ENCODE measurements around the gene FBXL14. TPM values are rescaled to one million over a fixed set of nuclear protein-coding genes. Genes with fewer than 3 reads are reported as not detected.

Gene FBXL14
- total and polyA plus RNA-seq, 7 experiments from 2014 or later = 15.1 to 43.8 (median 28.1) TPM

DNA sequence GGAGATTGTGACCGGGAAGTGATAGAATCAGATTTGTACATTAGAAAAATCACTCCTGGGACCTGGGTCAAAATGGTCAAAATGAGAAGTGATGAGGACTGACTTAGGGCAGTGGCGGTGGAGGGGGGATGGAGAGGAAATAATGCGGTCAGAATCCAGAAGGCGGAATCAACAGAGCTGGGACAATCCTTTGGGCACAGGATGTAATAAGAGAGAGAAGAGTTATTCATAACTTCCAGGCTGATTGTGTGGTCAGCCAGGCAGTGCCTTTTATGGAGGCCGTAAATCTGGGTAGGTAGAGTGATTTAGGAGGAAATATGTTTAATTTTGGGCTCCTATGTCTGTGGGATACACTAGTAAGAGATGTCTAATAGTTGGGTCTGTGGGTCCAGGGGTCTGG, 21.6 kb downstream of the FBXL14 start:
- intact Hi-C loops (cut with micrococcal nuclease) = no loop called here
- no peaks in the 10 kb centered on the region for H3K9me3 ChIP-seq (ENCODE audit: control insufficient read depth in 2 of 3, low read length in 3 of 3)
- H3K4me3 ChIP-seq (ENCODE audit: low read length) = no peak overlapping the region
- Mint-ChIP-seq H3K27ac (peak overlapping the region in 2 of 9 donors; percentile 36 to 82), H3K36me3 (peaks cover 0 to 23% (median 3%) of the 10 kb centered on the region in 5 donors), H3K27me3 (peaks cover 0 to 12% (median 5%) of the 10 kb centered on the region in 5 donors), H3K9me3 (peaks cover 0 to 2% (median 0%) of the 10 kb centered on the region in 11 donors), H3K4me1 (peaks cover 0 to 13% (median 4%) of the 10 kb centered on the region in 7 donors), H3K4me3 (no peak overlapping the region)
- H3K27ac ChIP-seq (ENCODE audit: low read depth, low read length) = no peak overlapping the region
- no peaks in the 10 kb centered on the region for H3K4me1 ChIP-seq (ENCODE audit: control insufficient read depth in 2 of 2, insufficient read depth in 2 of 2, low read length in 2 of 2)
- ATAC-seq = no peak
- ChIA-PET CTCF (interaction anchor here (0.6 to 1.9 kb wide), 2 partner anchors 11 to 15 kb away, joined by 3 to 8 read pairs; no protein-coding TSS in a partner anchor), POLR2A (no interaction called here)
- no peaks in the 10 kb centered on the region for H3K27me3 ChIP-seq (ENCODE audit: control insufficient read depth in 2 of 2, insufficient read depth in 2 of 2, low read length in 2 of 2)
- no peak for DNase-seq
- no peaks in the 10 kb centered on the region for H3K36me3 ChIP-seq (ENCODE audit: control insufficient read depth in 2 of 3, insufficient read depth in 3 of 3, low read length in 3 of 3)

GRCh38 chr12:1567852-1568251, 26.5 kb downstream of the FBXL14 start:
- no peak for ATAC-seq
- Histone ChIP-seq H3K4me1 (ENCODE audit: control insufficient read depth in 2 of 2, insufficient read depth in 2 of 2, low read length in 2 of 2) (no peaks in the 10 kb centered on the region), H3K9me3 (ENCODE audit: control insufficient read depth in 2 of 3, low read length in 3 of 3) (no peaks in the 10 kb centered on the region), H3K4me3 (ENCODE audit: low read length) (no peak overlapping the region), H3K27ac (ENCODE audit: low read depth, low read length) (no peak overlapping the region), H3K36me3 (ENCODE audit: control insufficient read depth in 2 of 3, insufficient read depth in 3 of 3, low read length in 3 of 3) (no peaks in the 10 kb centered on the region), H3K27me3 (ENCODE audit: control insufficient read depth in 2 of 2, insufficient read depth in 2 of 2, low read length in 2 of 2) (no peaks in the 10 kb centered on the region)
- Mint-ChIP-seq H3K27me3 (peaks cover 0 to 19% (median 5%) of the 10 kb centered on the region in 5 donors), H3K4me3 (no peak overlapping the region), H3K9me3 (no peaks in the 10 kb centered on the region), H3K4me1 (peaks cover 0 to 4% (median 0%) of the 10 kb centered on the region in 7 donors), H3K36me3 (peaks cover 0 to 41% (median 17%) of the 10 kb centered on the region in 5 donors), H3K27ac (no peak overlapping the region)
- POLR2A ChIA-PET = no interaction called here
- CTCF ChIA-PET = interaction anchor here (0.7 kb wide), 1 partner anchor 450 kb away, joined by 3 read pairs; no protein-coding TSS in a partner anchor
- no peak for DNase-seq
- intact Hi-C loops (cut with micrococcal nuclease) = no loop called here

GRCh38 chr12:1566449-1567135, 27.8 kb downstream of the FBXL14 start:
- H3K36me3 Mint-ChIP-seq = peaks cover 0 to 42% (median 17%) of the 10 kb centered on the region in 5 donors
- no peaks in the 10 kb centered on the region for H3K9me3 Mint-ChIP-seq
- no peak for DNase-seq
- ChIA-PET POLR2A (no interaction called here), CTCF (interaction anchor here (0.5 kb wide), 1 partner anchor 402 kb away, joined by 3 read pairs; no protein-coding TSS in a partner anchor)
- Histone ChIP-seq H3K9me3 (ENCODE audit: control insufficient read depth in 2 of 3, low read length in 3 of 3) (no peaks in the 10 kb centered on the region), H3K4me3 (ENCODE audit: low read length) (no peak overlapping the region), H3K36me3 (ENCODE audit: control insufficient read depth in 2 of 3, insufficient read depth in 3 of 3, low read length in 3 of 3) (no peaks in the 10 kb centered on the region), H3K27me3 (ENCODE audit: control insufficient read depth in 2 of 2, insufficient read depth in 2 of 2, low read length in 2 of 2) (no peaks in the 10 kb centered on the region), H3K27ac (ENCODE audit: low read depth, low read length) (no peak overlapping the region), H3K4me1 (ENCODE audit: control insufficient read depth in 2 of 2, insufficient read depth in 2 of 2, low read length in 2 of 2) (no peaks in the 10 kb centered on the region)
- H3K27me3 Mint-ChIP-seq = peaks cover 0 to 16% (median 3%) of the 10 kb centered on the region in 5 donors
- intact Hi-C loops (cut with micrococcal nuclease) = no loop called here
- no peak for ATAC-seq
- no peak overlapping the region for H3K4me3 Mint-ChIP-seq
- H3K4me1 Mint-ChIP-seq = peaks cover 0 to under 1% (median 0%) of the 10 kb centered on the region in 7 donors
- H3K27ac Mint-ChIP-seq = no peak overlapping the region

- intact Hi-C loops (cut with micrococcal nuclease) = no loop called here
- Histone ChIP-seq H3K27ac (ENCODE audit: low read depth, low read length) (no peak overlapping the region), H3K4me3 (ENCODE audit: low read length) (no peak overlapping the region), H3K36me3 (ENCODE audit: control insufficient read depth in 2 of 3, insufficient read depth in 3 of 3, low read length in 3 of 3) (no peaks in the 10 kb centered on the region), H3K9me3 (ENCODE audit: control insufficient read depth in 2 of 3, low read length in 3 of 3) (no peaks in the 10 kb centered on the region), H3K27me3 (ENCODE audit: control insufficient read depth in 2 of 2, insufficient read depth in 2 of 2, low read length in 2 of 2) (no peaks in the 10 kb centered on the region), H3K4me1 (ENCODE audit: control insufficient read depth in 2 of 2, insufficient read depth in 2 of 2, low read length in 2 of 2) (no peaks in the 10 kb centered on the region)
- no peaks in the 10 kb centered on the region for H3K9me3 Mint-ChIP-seq
- ChIA-PET CTCF (no interaction called here), POLR2A (no interaction called here)
- DNase-seq (no peak), ATAC-seq (no peak)
- no peaks in the 10 kb centered on the region for H3K4me1 Mint-ChIP-seq
- H3K27me3 Mint-ChIP-seq = peaks cover 0 to 15% (median 0%) of the 10 kb centered on the region in 5 donors
- peaks cover 0 to 35% (median 17%) of the 10 kb centered on the region in 5 donors for H3K36me3 Mint-ChIP-seq
- no peak overlapping the region for H3K4me3 Mint-ChIP-seq
- H3K27ac Mint-ChIP-seq = no peak overlapping the region
Measured at GRCh38 chr12:1565172-1565571, 29.2 kb downstream of the FBXL14 start.

DNA sequence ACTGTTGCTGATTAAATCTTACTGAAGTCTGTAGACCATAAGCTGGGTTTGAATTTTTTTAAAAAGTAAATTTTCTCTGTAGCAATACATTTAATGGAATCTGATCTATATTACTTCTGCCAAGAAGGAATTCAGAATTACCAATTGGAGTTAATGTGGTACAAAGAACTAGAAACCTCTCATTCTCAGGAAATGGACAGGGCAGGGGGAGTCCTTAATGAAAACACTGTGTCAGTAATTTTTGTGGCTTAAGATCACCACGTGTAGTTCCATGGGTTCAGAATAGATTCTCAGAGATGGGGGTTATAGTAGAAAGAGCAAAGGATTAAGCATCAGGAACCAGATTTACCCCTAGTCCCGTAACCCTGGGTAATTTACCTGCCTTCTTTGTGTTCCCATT, 30.3 kb downstream of the FBXL14 start:
- Histone ChIP-seq H3K9me3 (ENCODE audit: control insufficient read depth in 2 of 3, low read length in 3 of 3) (no peaks in the 10 kb centered on the region), H3K4me3 (ENCODE audit: low read length) (no peak overlapping the region), H3K36me3 (ENCODE audit: control insufficient read depth in 2 of 3, insufficient read depth in 3 of 3, low read length in 3 of 3) (no peaks in the 10 kb centered on the region), H3K27me3 (ENCODE audit: control insufficient read depth in 2 of 2, insufficient read depth in 2 of 2, low read length in 2 of 2) (no peaks in the 10 kb centered on the region), H3K27ac (ENCODE audit: low read depth, low read length) (no peak overlapping the region), H3K4me1 (ENCODE audit: control insufficient read depth in 2 of 2, insufficient read depth in 2 of 2, low read length in 2 of 2) (no peaks in the 10 kb centered on the region)
- no peak for ATAC-seq
- DNase-seq = no peak
- H3K27me3 Mint-ChIP-seq = peaks cover 0 to 21% (median 0%) of the 10 kb centered on the region in 5 donors
- POLR2A ChIA-PET = no interaction called here
- intact Hi-C loops (cut with micrococcal nuclease) = no loop called here
- no peaks in the 10 kb centered on the region for H3K4me1 Mint-ChIP-seq
- no peaks in the 10 kb centered on the region for H3K9me3 Mint-ChIP-seq
- CTCF ChIA-PET = no interaction called here
- peaks cover 0 to 40% (median 17%) of the 10 kb centered on the region in 5 donors for H3K36me3 Mint-ChIP-seq
- no peak overlapping the region for H3K27ac Mint-ChIP-seq
- H3K4me3 Mint-ChIP-seq = no peak overlapping the region

DNA sequence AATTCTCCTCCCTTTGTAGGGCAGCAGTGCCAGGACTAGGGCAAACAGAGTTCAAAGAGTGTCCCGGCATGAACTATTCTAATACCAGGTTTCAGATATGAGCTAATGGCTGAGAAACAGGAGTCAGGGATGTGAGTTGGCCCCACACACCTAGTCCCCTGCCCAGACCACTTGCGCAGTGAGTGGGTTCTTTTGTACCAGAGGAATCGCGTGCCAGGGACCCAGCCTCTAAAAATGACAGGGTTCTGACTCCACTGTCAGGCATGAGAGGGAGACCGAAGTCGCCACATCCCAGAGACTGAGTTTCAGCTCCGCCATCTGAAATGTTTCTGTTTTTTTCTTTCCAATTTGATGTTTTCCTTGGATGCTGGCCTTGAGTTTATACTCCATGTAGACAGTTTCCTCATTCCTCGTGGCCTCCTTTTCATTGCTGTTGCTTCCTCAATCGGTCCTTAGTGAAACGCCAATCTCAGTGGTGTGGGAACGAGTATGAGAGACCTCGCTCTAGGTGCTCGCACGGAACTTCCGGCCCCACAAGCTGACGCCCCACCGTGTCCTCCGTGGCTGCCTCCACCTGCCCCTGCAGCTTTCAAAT, 31.5 kb downstream of the FBXL14 start:
- H3K4me1 Mint-ChIP-seq = no peaks in the 10 kb centered on the region
- no peaks in the 10 kb centered on the region for H3K9me3 ChIP-seq (ENCODE audit: control insufficient read depth in 2 of 3, low read length in 3 of 3)
- ATAC-seq (no peak), DNase-seq (no peak)
- no peak overlapping the region for H3K4me3 ChIP-seq (ENCODE audit: low read length)
- no peak overlapping the region for H3K27ac ChIP-seq (ENCODE audit: low read depth, low read length)
- CTCF ChIA-PET = interaction anchor here (1.3 kb wide), 1 partner anchor 445 kb away, joined by 4 read pairs; no protein-coding TSS in a partner anchor
- H3K4me3 Mint-ChIP-seq = no peak overlapping the region
- peaks cover 0 to 23% (median 0%) of the 10 kb centered on the region in 5 donors for H3K27me3 Mint-ChIP-seq
- H3K9me3 Mint-ChIP-seq = peaks cover 0 to 1% (median 0%) of the 10 kb centered on the region in 11 donors
- POLR2A ChIA-PET = interaction anchor here (0.7 kb wide), 1 partner anchor 31 kb away, joined by 3 read pairs; no protein-coding TSS in a partner anchor
- intact Hi-C loops (cut with micrococcal nuclease) = no loop called here
- H3K36me3 Mint-ChIP-seq = peaks cover 0 to 40% (median 17%) of the 10 kb centered on the region in 5 donors
- H3K27ac Mint-ChIP-seq = no peak overlapping the region
- H3K4me1 ChIP-seq (ENCODE audit: control insufficient read depth in 2 of 2, insufficient read depth in 2 of 2, low read length in 2 of 2) = no peaks in the 10 kb centered on the region
- H3K27me3 ChIP-seq (ENCODE audit: control insufficient read depth in 2 of 2, insufficient read depth in 2 of 2, low read length in 2 of 2) = no peaks in the 10 kb centered on the region
- no peaks in the 10 kb centered on the region for H3K36me3 ChIP-seq (ENCODE audit: control insufficient read depth in 2 of 3, insufficient read depth in 3 of 3, low read length in 3 of 3)

All from naive thymus-derived CD4-positive, alpha-beta T cell (primary cell).